ENCODE measurements around the gene MYO9B. TPM values are rescaled to one million over a fixed set of nuclear protein-coding genes. Genes with fewer than 3 reads are reported as not detected.

MYO9B gene
- total RNA-seq, 1 donor from 2014 or later = 137 TPM

DNA sequence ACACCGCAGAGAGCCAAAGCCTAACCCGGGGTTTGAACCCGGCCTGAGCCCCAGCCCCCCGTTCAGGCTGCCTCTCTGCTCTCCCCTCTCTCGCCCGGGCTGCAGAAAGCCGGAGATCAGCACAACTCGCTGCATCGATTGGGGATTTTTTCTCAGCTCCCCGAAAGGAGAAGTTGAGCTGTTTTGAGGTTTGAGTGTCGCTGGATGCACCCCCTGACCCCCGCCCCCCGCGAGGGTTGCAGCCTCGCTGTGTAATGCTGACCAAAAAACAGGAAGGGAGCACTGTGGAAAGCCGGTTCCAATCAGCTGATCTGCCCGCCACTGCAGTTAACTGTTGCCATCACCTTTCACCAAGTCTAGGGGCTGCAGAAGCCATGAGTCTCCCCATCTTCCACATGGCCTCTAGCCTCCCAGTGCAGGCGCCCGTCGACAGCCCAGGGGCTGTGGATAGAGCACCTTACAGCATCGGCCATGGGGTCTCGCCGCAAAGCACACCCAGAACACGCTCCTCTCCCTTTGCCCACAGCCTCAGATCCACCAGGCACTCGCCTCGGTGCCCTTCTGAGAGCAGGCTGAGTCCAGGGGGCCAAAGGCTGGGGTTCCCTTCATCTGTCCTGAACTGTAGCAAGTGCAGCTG, 34.5 kb downstream of the MYO9B start:
- intact Hi-C loops (cut with DNase I) = no loop called here
- ATAC-seq (peak; percentile 79), DNase-seq (peak; percentile 90)
- Histone ChIP-seq H3K4me1 (peaks cover 22% of the 10 kb centered on the region), H3K36me3 (peaks cover 25% of the 10 kb centered on the region), H3K4me3 (no peak overlapping the region), H3K27ac (peak overlapping the region; percentile 25), H3K27me3 (no peaks in the 10 kb centered on the region), H3K9me3 (no peaks in the 10 kb centered on the region)
- TF ChIP-seq, protein P1, sequence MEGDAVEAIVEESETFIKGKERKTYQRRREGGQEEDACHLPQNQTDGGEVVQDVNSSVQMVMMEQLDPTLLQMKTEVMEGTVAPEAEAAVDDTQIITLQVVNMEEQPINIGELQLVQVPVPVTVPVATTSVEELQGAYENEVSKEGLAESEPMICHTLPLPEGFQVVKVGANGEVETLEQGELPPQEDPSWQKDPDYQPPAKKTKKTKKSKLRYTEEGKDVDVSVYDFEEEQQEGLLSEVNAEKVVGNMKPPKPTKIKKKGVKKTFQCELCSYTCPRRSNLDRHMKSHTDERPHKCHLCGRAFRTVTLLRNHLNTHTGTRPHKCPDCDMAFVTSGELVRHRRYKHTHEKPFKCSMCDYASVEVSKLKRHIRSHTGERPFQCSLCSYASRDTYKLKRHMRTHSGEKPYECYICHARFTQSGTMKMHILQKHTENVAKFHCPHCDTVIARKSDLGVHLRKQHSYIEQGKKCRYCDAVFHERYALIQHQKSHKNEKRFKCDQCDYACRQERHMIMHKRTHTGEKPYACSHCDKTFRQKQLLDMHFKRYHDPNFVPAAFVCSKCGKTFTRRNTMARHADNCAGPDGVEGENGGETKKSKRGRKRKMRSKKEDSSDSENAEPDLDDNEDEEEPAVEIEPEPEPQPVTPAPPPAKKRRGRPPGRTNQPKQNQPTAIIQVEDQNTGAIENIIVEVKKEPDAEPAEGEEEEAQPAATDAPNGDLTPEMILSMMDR (IDR thresholded peaks at IDR 0.05) = no peak

DNA sequence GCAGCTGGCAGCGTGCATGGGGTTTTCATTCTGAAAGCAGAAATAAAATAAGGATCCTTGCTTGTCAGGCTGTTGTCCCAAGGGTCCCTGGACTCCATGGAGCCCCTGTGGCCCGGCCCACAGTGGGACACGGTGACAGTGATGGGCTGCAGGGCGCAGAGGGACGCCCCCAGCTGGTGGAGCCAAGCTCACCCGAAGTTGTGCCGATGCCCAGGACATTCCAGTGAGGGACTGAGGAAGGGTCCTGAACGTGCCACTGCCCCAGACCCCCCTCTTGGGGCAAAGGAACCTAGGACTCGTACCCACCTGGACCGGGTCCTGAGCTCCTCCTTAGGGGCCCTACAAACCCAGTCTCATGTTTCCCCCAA, 35.0 kb downstream of the MYO9B start:
- Histone ChIP-seq H3K9me3 (no peaks in the 10 kb centered on the region), H3K4me3 (no peak overlapping the region), H3K4me1 (peaks cover 22% of the 10 kb centered on the region), H3K27me3 (no peaks in the 10 kb centered on the region), H3K27ac (peak overlapping the region; percentile 25), H3K36me3 (peaks cover 20% of the 10 kb centered on the region)
- no peak for ATAC-seq
- TF ChIP-seq, protein P1 (IDR thresholded peaks at IDR 0.05) = no peak
- DNase-seq = no peak
- intact Hi-C loops (cut with DNase I) = no loop called here

DNA sequence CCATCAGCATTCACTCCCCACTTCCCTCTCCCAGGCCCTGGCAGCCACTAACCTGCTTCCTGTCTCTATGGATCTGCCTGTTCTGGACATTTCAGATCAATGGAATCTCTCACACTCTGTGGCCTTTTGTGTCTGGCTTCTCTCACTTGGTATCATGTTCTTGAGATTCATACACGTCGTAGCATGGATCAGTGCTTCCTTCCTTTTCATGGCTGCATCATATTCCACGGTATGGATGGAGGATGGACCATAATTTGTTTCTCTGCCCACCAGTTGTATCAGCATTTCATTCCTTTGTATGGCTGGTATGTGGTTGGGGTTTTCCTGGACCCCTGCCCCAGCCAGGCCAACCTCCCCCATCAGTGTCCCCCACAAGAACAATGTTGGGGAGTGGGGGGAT, 36.2 kb downstream of the MYO9B start:
- TF ChIP-seq, protein P1 (IDR thresholded peaks at IDR 0.05) = no peak
- Histone ChIP-seq H3K4me3 (no peak overlapping the region), H3K9me3 (no peaks in the 10 kb centered on the region), H3K4me1 (peaks cover 22% of the 10 kb centered on the region), H3K36me3 (peaks cover 13% of the 10 kb centered on the region), H3K27me3 (no peaks in the 10 kb centered on the region), H3K27ac (no peak overlapping the region)
- intact Hi-C loops (cut with DNase I) = no loop called here
- no peak for ATAC-seq
- no peak for DNase-seq

DNA sequence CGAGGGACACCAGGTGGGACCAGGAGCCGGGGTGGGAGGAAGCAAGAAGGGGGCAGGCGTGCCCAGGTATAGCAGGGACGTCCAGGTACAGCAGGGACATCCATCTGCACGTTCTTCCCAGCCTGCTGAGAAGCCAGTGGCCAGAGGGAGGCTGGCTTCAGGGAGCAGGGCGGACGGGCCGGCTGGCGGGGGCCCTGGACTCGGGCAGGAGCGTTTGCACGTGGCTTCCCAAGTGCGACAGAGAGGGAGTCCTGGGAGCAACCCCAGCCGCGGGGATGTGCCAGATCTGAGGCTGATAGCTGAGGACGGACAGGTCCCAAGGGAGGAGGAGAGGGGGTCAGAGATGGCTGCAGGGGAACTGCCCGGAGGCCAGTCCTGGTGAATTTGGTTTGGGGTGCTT, 36.7 kb downstream of the MYO9B start:
- Histone ChIP-seq H3K27me3 (no peaks in the 10 kb centered on the region), H3K9me3 (no peaks in the 10 kb centered on the region), H3K36me3 (peaks cover 13% of the 10 kb centered on the region), H3K27ac (peak overlapping the region; percentile 66), H3K4me1 (peaks cover 19% of the 10 kb centered on the region), H3K4me3 (no peak overlapping the region)
- intact Hi-C loops (cut with DNase I) = no loop called here
- TF ChIP-seq, protein P1 (IDR thresholded peaks at IDR 0.05) = no peak
- ATAC-seq (no peak), DNase-seq (no peak)

DNA sequence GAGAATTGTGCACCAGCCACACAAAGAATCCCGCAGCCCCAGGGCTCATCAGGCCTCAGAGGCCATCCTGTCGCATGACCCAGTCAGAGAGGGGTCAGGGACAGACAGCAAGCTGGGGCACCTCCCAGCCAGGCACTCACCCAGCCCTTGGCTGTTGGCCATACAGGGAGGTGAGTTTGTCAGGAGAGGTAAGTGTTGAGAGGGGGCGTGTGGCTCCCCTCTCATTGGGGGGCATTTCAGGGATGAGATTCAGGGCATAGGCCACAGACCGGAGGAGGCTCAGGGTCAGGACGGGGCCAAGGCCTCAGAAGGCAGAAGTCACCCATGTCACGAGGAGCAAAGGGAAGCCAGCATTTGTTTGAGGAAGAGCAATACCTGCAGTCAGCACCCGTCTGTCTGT, 37.1 kb downstream of the MYO9B start:
- no peak overlapping the region for H3K4me3 ChIP-seq
- DNase-seq = no peak
- no peaks in the 10 kb centered on the region for H3K9me3 ChIP-seq
- no peaks in the 10 kb centered on the region for H3K27me3 ChIP-seq
- TF ChIP-seq, protein P1 (IDR thresholded peaks at IDR 0.05) = no peak
- peaks cover 13% of the 10 kb centered on the region for H3K36me3 ChIP-seq
- peak overlapping the region; percentile 66 for H3K27ac ChIP-seq
- H3K4me1 ChIP-seq = peaks cover 15% of the 10 kb centered on the region
- intact Hi-C loops (cut with DNase I) = no loop called here
- peak; percentile 61 for ATAC-seq
